DOHH2 (cell line): ENCODE measurements around the gene TOPBP1.

Experiments
- H3F3A ChIP-seq: fragments of 200-600 bp; sonication (generic), shearing (Covaris generic); 2 replicates; pipeline ENCODE4 v1.6.0; 2016; ENCODE audit warnings: antibody characterized with exemption, mild to moderate bottlenecking; ENCODE audit not compliant: control insufficient read depth, insufficient read depth
- H3K27ac ChIP-seq: fragments of 200-600 bp; sonication (generic); 2 replicates; pipeline ENCODE4 v1.5.1; 2014; ENCODE audit warnings: low read depth, mild to moderate bottlenecking, low read length, moderate library complexity
- H3K27me3 ChIP-seq: fragments of 200-600 bp; sonication (generic); 2 replicates; pipeline ENCODE4 v1.6.1; 2014; ENCODE audit warnings: mild to moderate bottlenecking, low read length, mixed read lengths; ENCODE audit not compliant: control insufficient read depth
- H3K36me3 ChIP-seq: fragments of 200-600 bp; sonication (generic); 2 replicates; pipeline ENCODE4 v1.6.1; 2014; ENCODE audit warnings: mild to moderate bottlenecking, low read length, moderate library complexity, mixed read lengths; ENCODE audit not compliant: control insufficient read depth
- H3K4me1 ChIP-seq: fragments of 200-600 bp; sonication (generic); 2 replicates; pipeline ENCODE4 v1.6.1; 2014; ENCODE audit warnings: mild to moderate bottlenecking, low read length, mixed read lengths; ENCODE audit not compliant: control insufficient read depth
- H3K4me2 ChIP-seq: fragments of 200-600 bp; sonication (generic); 2 replicates; pipeline ENCODE4 v1.6.0; 2014; ENCODE audit warnings: mild to moderate bottlenecking, low read length, moderate library complexity
- H3K4me3 ChIP-seq: fragments of 200-600 bp; sonication (generic); 2 replicates; pipeline ENCODE4 v1.5.1; 2014; ENCODE audit warnings: mild to moderate bottlenecking, low read length, mixed read lengths
- H3K79me2 ChIP-seq: fragments of 200-600 bp; sonication (generic); 2 replicates; pipeline ENCODE4 v1.6.1; 2014; ENCODE audit warnings: mild to moderate bottlenecking, low read length, mixed read lengths; ENCODE audit not compliant: control insufficient read depth
- H3K9me2 ChIP-seq: fragments of 200-600 bp; sonication (generic); replicated peaks from 2 replicates; pipeline ENCODE4 v1.6.1; 2014; ENCODE audit warnings: mild to moderate bottlenecking, low read length, mixed read lengths; ENCODE audit not compliant: control insufficient read depth
- H3K9me3 ChIP-seq: fragments of 200-600 bp; sonication (generic); 2 replicates; pipeline ENCODE4 v1.6.1; 2014; ENCODE audit warnings: antibody characterized with exemption, low read length, mixed read lengths; ENCODE audit not compliant: control insufficient read depth, insufficient read depth
- H4K20me1 ChIP-seq: fragments of 200-600 bp; sonication (generic); 2 replicates; pipeline ENCODE4 v1.6.0; 2014; ENCODE audit warnings: low read depth, mild to moderate bottlenecking, antibody characterized with exemption, low read length, moderate library complexity; ENCODE audit not compliant: control insufficient read depth, insufficient read depth
- CTCF ChIP-seq: fragments of 200-600 bp; sonication (generic); IDR thresholded peaks from one replicate; pipeline ENCODE4 v1.5.1; 2014; ENCODE audit warnings: antibody characterized with exemption, mild to moderate bottlenecking, low read depth, low read length; ENCODE audit not compliant: poor library complexity, severe bottlenecking
- EZH2phosphoT487 ChIP-seq: fragments of 200-600 bp; sonication (generic); IDR thresholded peaks from 2 replicates; pipeline ENCODE4 v1.6.1; 2017; ENCODE audit warnings: borderline replicate concordance, mild to moderate bottlenecking, antibody characterized with exemption, low read length, moderate library complexity, mixed read lengths

Gene TOPBP1

GRCh38 chr3:133672461-133672860 is 10.7 kb upstream of the TOPBP1 start:
- Histone ChIP-seq H3K79me2 (no peaks in the 10 kb centered on the region), H3K4me2 (no peak overlapping the region), H3K4me3 (no peak overlapping the region), H3K9me2 (no peaks in the 10 kb centered on the region), H3K9me3 (no peaks in the 10 kb centered on the region), H3K27me3 (0 out of 2 replicates have a peak, but pooled peaks cover 4% of the 10 kb centered on the region), H4K20me1 (no peaks in the 10 kb centered on the region), H3K4me1 (peaks cover 20% of the 10 kb centered on the region), H3F3A (no peaks in the 10 kb centered on the region), H3K36me3 (no peaks in the 10 kb centered on the region), H3K27ac (no peak overlapping the region)
- no peak for TF ChIP-seq CTCF
- TF ChIP-seq EZH2phosphoT487 = no peak

- H3K4me3 ChIP-seq = no peak overlapping the region
- peaks cover 4% of the 10 kb centered on the region for H3K4me1 ChIP-seq
- H3K4me2 ChIP-seq = no peak overlapping the region
- H3K9me3 ChIP-seq = no peaks in the 10 kb centered on the region
- H3K36me3 ChIP-seq = no peaks in the 10 kb centered on the region
- TF ChIP-seq EZH2phosphoT487 = no peak
- TF ChIP-seq CTCF = no peak
- 0 out of 2 replicates have a peak, but pooled peaks cover 4% of the 10 kb centered on the region for H3K27me3 ChIP-seq
- no peaks in the 10 kb centered on the region for H4K20me1 ChIP-seq
- H3K9me2 ChIP-seq = no peaks in the 10 kb centered on the region
- no peak overlapping the region for H3K27ac ChIP-seq
- H3F3A ChIP-seq = no peaks in the 10 kb centered on the region
- H3K79me2 ChIP-seq = no peaks in the 10 kb centered on the region
Observed at GRCh38 chr3:133670525-133670995, 8.8 kb upstream of the TOPBP1 start.

GRCh38 chr3:133669949-133670524 is 8.3 kb upstream of the TOPBP1 start:
- Histone ChIP-seq H3K27ac (no peak overlapping the region), H3K9me2 (no peaks in the 10 kb centered on the region), H3F3A (no peaks in the 10 kb centered on the region), H3K36me3 (no peaks in the 10 kb centered on the region), H4K20me1 (no peaks in the 10 kb centered on the region), H3K27me3 (0 out of 2 replicates have a peak, but pooled peaks cover 4% of the 10 kb centered on the region), H3K79me2 (no peaks in the 10 kb centered on the region), H3K4me1 (no peaks in the 10 kb centered on the region), H3K9me3 (no peaks in the 10 kb centered on the region), H3K4me2 (no peak overlapping the region), H3K4me3 (no peak overlapping the region)
- no peak for TF ChIP-seq EZH2phosphoT487
- no peak for TF ChIP-seq CTCF
